ENCODE data around the gene RRAGB.

DNA sequence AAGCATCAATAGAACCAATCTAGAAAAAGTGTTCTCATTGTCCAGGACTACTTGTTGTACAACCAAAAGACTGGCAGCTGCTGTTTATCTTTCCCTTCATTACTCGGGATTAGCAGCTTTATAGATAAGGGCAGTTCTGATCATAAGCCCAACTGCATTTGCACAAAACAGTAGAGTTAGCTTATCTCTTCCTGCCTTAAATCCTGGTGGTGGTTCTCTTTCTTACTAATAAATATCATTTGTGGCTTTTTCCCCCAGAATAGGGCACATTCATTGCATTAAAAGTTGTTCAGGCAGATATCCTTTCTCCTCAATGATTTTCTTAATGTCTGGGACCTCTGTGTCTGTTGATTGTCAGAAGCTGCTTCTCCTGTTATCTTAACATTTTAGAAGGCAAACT, 20.2 kb upstream of the RRAGB start:
- TF ChIP-seq, protein P1, sequence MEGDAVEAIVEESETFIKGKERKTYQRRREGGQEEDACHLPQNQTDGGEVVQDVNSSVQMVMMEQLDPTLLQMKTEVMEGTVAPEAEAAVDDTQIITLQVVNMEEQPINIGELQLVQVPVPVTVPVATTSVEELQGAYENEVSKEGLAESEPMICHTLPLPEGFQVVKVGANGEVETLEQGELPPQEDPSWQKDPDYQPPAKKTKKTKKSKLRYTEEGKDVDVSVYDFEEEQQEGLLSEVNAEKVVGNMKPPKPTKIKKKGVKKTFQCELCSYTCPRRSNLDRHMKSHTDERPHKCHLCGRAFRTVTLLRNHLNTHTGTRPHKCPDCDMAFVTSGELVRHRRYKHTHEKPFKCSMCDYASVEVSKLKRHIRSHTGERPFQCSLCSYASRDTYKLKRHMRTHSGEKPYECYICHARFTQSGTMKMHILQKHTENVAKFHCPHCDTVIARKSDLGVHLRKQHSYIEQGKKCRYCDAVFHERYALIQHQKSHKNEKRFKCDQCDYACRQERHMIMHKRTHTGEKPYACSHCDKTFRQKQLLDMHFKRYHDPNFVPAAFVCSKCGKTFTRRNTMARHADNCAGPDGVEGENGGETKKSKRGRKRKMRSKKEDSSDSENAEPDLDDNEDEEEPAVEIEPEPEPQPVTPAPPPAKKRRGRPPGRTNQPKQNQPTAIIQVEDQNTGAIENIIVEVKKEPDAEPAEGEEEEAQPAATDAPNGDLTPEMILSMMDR (IDR thresholded peaks at IDR 0.05), result no peak
- TF ChIP-seq EZH2 (IDR thresholded peaks at IDR 0.05; ENCODE audit: borderline replicate concordance, insufficient read depth, low read depth, low read length, poor library complexity, severe bottlenecking), result no peak
